SHP77 (cell line): ENCODE data around the gene SRP14.
"Not testable (repeated sequence)": the region's sequence is repeated elsewhere in the genome, so short reads cannot be mapped to it uniquely, and the experiment has no call there.

ENCODE experiments used
- DNase-seq, 2 experiments: peaks; one replicate each; lab custom pipeline; 2025; lab: John Stamatoyannopoulos, UW

The SRP14 gene

GRCh38 chr15:40038638-40039543 is at the start of gene SRP14:
Gene SRP14 (minus strand): TSS chr15:40039181. CDS start chr15:40039116, 65 bp downstream.
- DNase-seq: peak; percentile 86 to 87

- no peak for DNase-seq
These were observed 49.3 kb upstream of the SRP14 start for GRCh38 chr15:40087991-40088928.

GRCh38 chr15:40087068-40087810 is 48.3 kb upstream of the SRP14 start:
- no peak for DNase-seq

- DNase-seq: no peak
These were observed 46.3 kb upstream of the SRP14 start for GRCh38 chr15:40085266-40085665.

GRCh38 chr15:40084650-40085049 is 45.7 kb upstream of the SRP14 start:
- DNase-seq: no peak

GRCh38 chr15:40082195-40082883 is 43.4 kb upstream of the SRP14 start:
- DNase-seq: no peak

GRCh38 chr15:40081691-40082194 is 42.8 kb upstream of the SRP14 start:
- peak; percentile 35 to 37 for DNase-seq

GRCh38 chr15:40080847-40081246 is 41.9 kb upstream of the SRP14 start:
- no peak for DNase-seq

- DNase-seq: no peak
These were observed 41.1 kb upstream of the SRP14 start for GRCh38 chr15:40080104-40080503.

GRCh38 chr15:40079456-40079855 is 40.5 kb upstream of the SRP14 start:
- no peak for DNase-seq

GRCh38 chr15:40075298-40076044 is 36.5 kb upstream of the SRP14 start:
- DNase-seq: no peak

- DNase-seq: not testable (repeated sequence)
These were observed 35.7 kb upstream of the SRP14 start for GRCh38 chr15:40074656-40075055.

GRCh38 chr15:40073716-40074490 is 34.9 kb upstream of the SRP14 start:
- not testable (repeated sequence) for DNase-seq

- no peak for DNase-seq
These were observed 33.4 kb upstream of the SRP14 start for GRCh38 chr15:40072216-40072990.

- no peak for DNase-seq
These were observed 31.7 kb upstream of the SRP14 start for GRCh38 chr15:40070608-40071218.

- DNase-seq: no peak
These were observed 31.2 kb upstream of the SRP14 start for GRCh38 chr15:40070166-40070557.

- peak; percentile 96 to 97 for DNase-seq
These were observed 30.5 kb upstream of the SRP14 start for GRCh38 chr15:40069178-40070165.
